ENCODE data around the gene CDH13.

The CDH13 gene

GRCh38 chr16:82626791-82627261, at the start of gene CDH13:
Gene CDH13 (plus strand): TSS chr16:82626969.
- no peak for TF ChIP-seq CTCF (IDR thresholded peaks at IDR 0.05; ENCODE audit: low read depth, low read length)
- no peaks in the 10 kb centered on the region for H3K36me3 ChIP-seq
- DNase-seq, result no peak
- peaks cover 18% of the 10 kb centered on the region for H3K27me3 ChIP-seq (ENCODE audit: insufficient read depth, low read depth, severe bottlenecking)
- peak within 1 kb of the TSS; percentile 10 for H3K4me3 ChIP-seq (ENCODE audit: low read depth, low read length)
- H3K9me3 ChIP-seq (ENCODE audit: severe bottlenecking), result no peaks in the 10 kb centered on the region
- H3K27ac ChIP-seq, result no peak within 1 kb of the TSS

GRCh38 chr16:82580298-82580890, 46.4 kb upstream of the CDH13 start:
- Histone ChIP-seq H3K9me3 (ENCODE audit: severe bottlenecking) (no peaks in the 10 kb centered on the region), H3K27ac (no peak overlapping the region), H3K36me3 (no peaks in the 10 kb centered on the region), H3K4me3 (ENCODE audit: low read depth, low read length) (no peak overlapping the region), H3K27me3 (ENCODE audit: insufficient read depth, low read depth, severe bottlenecking) (no peaks in the 10 kb centered on the region)
- DNase-seq, result peak; percentile 26
- TF ChIP-seq CTCF (IDR thresholded peaks at IDR 0.05; ENCODE audit: low read depth, low read length), result peak; percentile 36; the same call in 1 of the 2 replicates

- H3K36me3 ChIP-seq, result no peaks in the 10 kb centered on the region
- no peak overlapping the region for H3K4me3 ChIP-seq (ENCODE audit: low read depth, low read length)
- no peak for TF ChIP-seq CTCF (IDR thresholded peaks at IDR 0.05; ENCODE audit: low read depth, low read length)
- H3K9me3 ChIP-seq (ENCODE audit: severe bottlenecking), result no peaks in the 10 kb centered on the region
- no peaks in the 10 kb centered on the region for H3K27me3 ChIP-seq (ENCODE audit: insufficient read depth, low read depth, severe bottlenecking)
- DNase-seq, result no peak
- no peak overlapping the region for H3K27ac ChIP-seq
Measured at GRCh38 chr16:82582975-82583374, 43.8 kb upstream of the CDH13 start.

- H3K27me3 ChIP-seq (ENCODE audit: insufficient read depth, low read depth, severe bottlenecking), result no peaks in the 10 kb centered on the region
- TF ChIP-seq CTCF (IDR thresholded peaks at IDR 0.05; ENCODE audit: low read depth, low read length), result no peak
- no peak for DNase-seq
- H3K4me3 ChIP-seq (ENCODE audit: low read depth, low read length), result no peak overlapping the region
- no peaks in the 10 kb centered on the region for H3K36me3 ChIP-seq
- no peak overlapping the region for H3K27ac ChIP-seq
- no peaks in the 10 kb centered on the region for H3K9me3 ChIP-seq (ENCODE audit: severe bottlenecking)
Measured at GRCh38 chr16:82583422-82583821, 43.3 kb upstream of the CDH13 start.

- H3K9me3 ChIP-seq (ENCODE audit: severe bottlenecking), result no peaks in the 10 kb centered on the region
- no peaks in the 10 kb centered on the region for H3K36me3 ChIP-seq
- TF ChIP-seq CTCF (IDR thresholded peaks at IDR 0.05; ENCODE audit: low read depth, low read length), result no peak
- H3K4me3 ChIP-seq (ENCODE audit: low read depth, low read length), result no peak overlapping the region
- no peaks in the 10 kb centered on the region for H3K27me3 ChIP-seq (ENCODE audit: insufficient read depth, low read depth, severe bottlenecking)
- DNase-seq, result no peak
- no peak overlapping the region for H3K27ac ChIP-seq
Measured at GRCh38 chr16:82584553-82585152, 42.1 kb upstream of the CDH13 start.
